HG02970 (cell line): ENCODE results near the gene BNC2.
"Not testable (repeated sequence)": the region's sequence is repeated elsewhere in the genome, so short reads cannot be mapped to it uniquely, and the experiment has no call there.

Experiments
- ATAC-seq: cut with Tn5 transposase; IDR thresholded peaks from one replicate; pipeline ENCODE4 v1.9.1; 2021; ENCODE audit warnings: mild to moderate bottlenecking, moderate library complexity, moderate number of reproducible peaks; ENCODE audit not compliant: unreplicated experiment, low FRiP score

Gene BNC2, protein sequence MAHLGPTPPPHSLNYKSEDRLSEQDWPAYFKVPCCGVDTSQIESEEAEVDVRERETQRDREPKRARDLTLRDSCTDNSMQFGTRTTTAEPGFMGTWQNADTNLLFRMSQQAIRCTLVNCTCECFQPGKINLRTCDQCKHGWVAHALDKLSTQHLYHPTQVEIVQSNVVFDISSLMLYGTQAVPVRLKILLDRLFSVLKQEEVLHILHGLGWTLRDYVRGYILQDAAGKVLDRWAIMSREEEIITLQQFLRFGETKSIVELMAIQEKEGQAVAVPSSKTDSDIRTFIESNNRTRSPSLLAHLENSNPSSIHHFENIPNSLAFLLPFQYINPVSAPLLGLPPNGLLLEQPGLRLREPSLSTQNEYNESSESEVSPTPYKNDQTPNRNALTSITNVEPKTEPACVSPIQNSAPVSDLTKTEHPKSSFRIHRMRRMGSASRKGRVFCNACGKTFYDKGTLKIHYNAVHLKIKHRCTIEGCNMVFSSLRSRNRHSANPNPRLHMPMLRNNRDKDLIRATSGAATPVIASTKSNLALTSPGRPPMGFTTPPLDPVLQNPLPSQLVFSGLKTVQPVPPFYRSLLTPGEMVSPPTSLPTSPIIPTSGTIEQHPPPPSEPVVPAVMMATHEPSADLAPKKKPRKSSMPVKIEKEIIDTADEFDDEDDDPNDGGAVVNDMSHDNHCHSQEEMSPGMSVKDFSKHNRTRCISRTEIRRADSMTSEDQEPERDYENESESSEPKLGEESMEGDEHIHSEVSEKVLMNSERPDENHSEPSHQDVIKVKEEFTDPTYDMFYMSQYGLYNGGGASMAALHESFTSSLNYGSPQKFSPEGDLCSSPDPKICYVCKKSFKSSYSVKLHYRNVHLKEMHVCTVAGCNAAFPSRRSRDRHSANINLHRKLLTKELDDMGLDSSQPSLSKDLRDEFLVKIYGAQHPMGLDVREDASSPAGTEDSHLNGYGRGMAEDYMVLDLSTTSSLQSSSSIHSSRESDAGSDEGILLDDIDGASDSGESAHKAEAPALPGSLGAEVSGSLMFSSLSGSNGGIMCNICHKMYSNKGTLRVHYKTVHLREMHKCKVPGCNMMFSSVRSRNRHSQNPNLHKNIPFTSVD

DNA sequence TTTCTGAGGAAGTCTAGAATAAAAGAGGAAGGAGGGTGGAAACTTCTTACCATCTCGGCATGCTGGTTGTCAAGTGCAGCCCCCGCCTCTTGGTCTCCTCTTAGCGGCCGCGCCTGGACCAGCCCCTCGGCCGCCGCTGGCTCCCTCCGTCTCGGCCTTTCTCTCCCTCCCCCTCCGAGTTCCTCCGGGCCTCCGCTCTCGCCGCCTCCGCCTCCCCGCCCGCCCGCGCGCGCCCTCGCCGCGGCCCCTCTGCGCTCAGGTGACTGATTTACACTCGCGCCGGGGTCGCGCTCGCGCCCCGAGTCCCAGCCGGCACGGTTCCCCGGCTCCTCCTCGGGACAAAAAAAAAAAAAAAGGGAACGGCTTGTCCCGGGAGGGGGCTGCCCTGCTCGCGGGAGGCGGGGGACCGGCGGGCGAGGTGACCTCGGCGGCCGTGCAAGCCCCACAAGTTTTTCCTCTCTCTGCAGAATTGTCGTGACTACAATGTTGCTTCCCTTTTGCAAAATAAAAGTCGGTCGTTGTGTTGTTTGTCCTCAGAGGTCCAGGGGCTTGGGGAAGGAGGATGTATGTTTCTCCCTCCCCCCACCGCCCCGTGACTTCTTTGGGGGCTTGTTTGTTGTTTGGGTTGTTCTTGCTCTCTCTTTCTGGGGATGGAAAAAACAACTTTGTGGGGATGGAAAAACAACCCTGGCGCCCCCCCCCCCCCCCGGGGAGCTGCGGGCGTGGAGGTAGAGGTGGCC lies at the start of gene BNC2:
Gene BNC2 (minus strand): TSS at position 75 of the 740 bp plus-strand sequence. CDS start 22 bp downstream, at position 53.
- no peak for ATAC-seq

DNA sequence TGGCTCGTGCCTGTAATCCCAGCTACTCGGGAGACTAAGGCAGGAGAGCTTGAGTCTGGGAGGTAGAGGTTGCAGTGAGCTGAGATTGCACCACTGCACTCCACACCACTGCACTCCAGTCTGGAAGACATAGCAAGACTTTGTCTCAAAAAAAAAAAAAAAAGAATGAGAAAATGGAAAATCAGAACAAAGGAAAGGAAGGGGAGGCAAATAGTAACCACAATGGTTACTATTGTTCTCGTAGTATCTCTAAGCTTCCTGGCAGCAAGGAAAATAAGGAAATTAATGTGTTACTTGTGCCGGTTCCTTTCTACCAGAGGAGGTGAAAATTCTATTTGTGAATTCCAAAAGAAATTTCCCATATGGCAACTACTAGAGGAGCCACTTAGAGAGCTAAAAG lies 48.5 kb upstream of the BNC2 start:
- no peak for ATAC-seq

GRCh38 chr9:16915126-16915831 lies 44.8 kb upstream of the BNC2 start:
- no peak for ATAC-seq

DNA sequence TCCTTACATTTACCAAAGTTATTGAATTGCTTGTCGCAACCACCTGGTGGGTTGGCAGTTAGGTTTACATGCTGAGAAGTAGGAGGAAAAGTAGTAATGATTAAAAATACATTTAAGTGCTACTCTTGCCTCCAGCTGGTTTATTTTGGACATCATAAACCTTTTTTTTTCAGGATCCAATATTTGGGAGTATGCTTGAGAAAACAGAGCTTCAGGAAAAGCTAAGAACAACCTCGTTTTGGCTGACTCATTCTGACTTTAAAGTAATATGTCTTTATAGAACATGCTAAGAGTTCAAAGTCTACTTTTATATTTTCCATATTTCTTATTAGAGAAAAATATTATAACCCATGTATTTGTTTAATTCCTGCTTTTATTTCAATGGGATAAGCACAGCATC lies 41.7 kb upstream of the BNC2 start:
- ATAC-seq = no peak

DNA sequence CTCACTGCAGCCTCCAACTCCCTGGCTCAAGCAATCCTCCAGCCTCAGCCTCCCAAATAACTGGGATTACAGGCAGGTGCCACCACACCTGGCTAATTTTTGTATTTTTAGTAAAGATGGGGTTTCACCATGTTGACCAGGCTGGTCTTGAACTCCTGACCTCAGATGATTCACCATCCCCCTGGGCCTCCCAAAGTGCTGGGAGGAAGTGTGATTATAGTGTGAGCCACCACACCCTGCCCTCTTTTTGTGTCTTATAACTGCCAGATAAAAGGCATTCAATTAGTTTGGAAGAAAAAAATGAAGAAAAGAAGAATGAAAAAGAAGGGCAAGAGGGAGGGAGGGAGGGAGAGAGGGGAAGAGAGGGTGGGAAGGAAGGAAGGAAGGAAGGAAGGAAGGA lies 37.7 kb upstream of the BNC2 start:
- ATAC-seq = not testable (repeated sequence)

DNA sequence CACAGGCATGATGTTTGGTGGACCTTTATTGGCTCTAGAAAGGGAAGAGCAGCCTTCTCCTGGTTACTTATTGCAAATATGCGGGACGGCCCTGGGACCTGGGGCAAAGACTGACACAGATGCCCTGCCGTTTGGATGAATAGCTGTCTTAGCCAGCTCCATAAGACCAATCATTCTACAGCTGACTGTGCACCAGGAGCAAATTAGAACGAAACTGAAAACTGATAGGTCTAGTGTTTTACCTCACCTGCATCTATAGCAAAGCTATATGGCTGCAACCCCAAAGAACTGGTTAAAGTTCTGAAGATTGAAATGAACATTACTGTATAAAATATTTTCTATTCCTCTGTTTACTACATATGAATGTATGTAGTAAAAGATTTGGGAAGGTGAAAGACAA lies 34.2 kb upstream of the BNC2 start:
- no peak for ATAC-seq

GRCh38 chr9:16901590-16901989 lies 31.1 kb upstream of the BNC2 start:
- ATAC-seq = no peak

DNA sequence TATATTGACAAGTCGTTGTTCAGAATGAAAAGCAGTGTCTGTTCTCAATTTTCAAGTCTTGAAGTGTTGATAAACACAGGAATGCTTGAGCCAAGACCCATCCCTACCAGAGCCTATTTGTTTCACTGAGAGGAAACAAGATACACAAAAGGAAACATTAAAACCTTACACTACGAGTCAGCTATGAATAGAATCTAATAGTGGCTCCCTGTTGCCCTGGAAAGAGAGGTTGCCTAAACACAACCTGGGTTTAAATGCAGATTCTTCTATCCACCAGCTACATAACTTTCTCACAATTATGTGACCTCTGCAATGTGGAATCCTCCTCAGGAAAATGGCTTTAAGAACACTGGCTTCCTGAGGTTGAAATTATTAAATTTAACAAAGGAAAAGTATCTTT lies 29.1 kb upstream of the BNC2 start:
- ATAC-seq = no peak

GRCh38 chr9:16898464-16898863 lies 28.0 kb upstream of the BNC2 start:
- ATAC-seq = no peak

DNA sequence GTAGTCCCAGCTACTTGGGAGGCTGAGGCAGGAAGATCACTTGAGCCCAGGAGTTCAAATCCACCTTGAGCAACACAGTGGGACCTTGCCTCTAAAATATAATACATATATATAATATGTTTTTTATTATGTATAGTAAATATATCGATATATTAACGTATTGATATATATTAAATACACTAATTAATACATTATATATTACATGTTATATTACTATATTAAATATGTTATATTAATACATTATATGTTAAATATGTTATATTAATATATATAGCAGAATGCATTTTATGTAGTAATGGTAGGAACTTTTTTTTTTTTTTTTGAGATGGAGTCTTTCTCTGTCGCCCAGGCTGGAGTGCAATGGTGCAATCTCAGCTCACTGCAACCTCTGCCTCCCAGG lies 18.1 kb upstream of the BNC2 start:
- no peak for ATAC-seq

DNA sequence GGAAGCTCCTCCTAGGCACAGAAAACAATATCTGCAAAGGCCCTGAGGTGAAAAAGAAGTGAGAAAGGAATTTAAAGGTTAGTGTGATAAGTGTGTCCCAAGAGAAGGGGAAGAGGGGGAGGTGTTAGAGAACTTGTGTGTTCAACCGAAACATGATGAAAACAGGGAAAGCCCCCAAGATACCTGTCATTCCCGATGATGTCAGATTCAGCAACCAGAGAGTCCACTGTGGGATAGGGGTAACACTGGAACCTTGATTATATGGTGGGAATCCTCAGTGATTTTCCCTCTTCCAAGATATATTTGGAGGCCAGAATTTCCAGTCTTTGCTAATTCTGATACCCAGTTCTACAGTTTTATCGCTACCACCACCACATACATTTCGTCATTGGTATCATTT lies 15.5 kb upstream of the BNC2 start:
- no peak for ATAC-seq

DNA sequence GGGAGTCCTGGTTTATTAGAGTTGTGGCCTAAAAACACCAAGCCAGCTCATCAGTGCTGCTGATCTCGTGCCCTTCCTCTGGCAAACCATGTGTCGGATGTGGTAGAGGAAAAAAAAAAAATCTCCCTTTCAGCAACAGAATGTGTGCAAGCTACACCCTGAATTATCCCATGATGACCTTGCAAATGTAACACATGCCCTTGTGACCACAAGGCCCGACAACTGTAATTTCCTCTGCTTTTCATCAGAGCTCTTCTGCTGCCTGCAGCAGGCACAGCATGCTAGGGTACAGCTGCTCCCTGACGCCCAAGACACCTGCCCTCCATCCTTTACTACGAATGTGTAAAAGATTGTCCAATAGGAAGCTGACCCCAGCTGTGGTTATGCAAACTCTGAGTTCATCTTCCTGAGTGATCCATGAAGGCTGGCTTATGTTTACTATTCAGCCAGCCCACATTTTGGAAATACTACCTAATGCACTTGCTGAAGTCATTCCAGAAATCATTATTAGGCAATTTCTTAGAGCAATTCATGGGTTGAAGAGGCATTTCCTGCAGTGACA lies 14.6 kb upstream of the BNC2 start:
- no peak for ATAC-seq

GRCh38 chr9:16884373-16884772 lies 13.9 kb upstream of the BNC2 start:
- ATAC-seq = no peak

GRCh38 chr9:16883586-16883985 lies 13.1 kb upstream of the BNC2 start:
- ATAC-seq = no peak

DNA sequence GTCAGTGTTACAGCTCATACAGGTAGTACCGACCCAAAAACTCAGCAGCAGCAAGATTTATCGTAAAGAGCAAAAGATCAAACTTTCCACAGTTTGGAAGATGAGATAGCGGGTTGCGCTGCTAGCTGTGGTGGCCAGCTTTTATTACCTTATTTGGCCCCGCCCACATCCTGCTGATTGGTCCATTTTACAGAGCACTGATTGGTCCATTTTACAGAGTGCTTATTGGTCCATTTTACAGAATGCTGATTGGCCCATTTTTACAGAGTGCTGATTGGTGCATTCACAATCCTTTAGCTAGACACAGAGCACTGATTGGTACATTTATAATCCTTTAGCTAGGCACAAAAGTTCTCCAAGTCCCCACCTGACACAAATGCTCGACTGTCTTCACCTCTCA lies 12.0 kb upstream of the BNC2 start:
- not testable (repeated sequence) for ATAC-seq

GRCh38 chr9:16879416-16879815 lies 8.9 kb upstream of the BNC2 start:
- no peak for ATAC-seq

GRCh38 chr9:16877256-16877655 lies 6.8 kb upstream of the BNC2 start:
- ATAC-seq = no peak

DNA sequence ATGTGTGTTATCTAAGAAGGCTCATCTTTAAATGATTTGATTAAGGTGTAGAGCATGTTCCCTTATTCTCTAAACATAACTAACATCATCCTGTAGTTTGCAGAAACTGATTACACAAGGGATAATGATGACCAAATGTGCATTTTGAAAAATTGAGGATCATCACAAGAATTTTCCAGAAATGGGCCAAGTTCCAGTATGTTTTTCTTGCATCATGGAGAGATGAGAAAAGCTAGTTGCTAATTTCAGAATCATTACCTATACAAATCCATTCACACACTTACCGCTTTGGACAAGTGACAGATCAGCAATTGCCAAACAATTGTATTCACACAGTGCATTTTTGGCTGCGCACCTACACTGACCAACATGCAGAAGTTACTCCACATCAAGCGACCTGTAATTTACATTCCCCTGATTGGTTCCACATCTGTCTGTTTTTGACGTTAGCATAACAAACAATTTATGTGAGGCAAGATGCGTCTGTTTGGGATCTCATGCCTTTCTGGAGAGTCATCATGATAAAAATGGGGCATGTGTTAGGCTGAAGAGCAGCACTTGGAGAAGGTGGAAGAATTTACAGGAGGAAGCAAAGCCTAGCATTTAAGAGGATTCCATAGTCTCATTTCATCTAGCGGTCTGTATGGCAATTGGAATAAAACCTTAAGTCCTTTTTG lies 2.8 kb upstream of the BNC2 start:
- ATAC-seq = no peak
